GM12892 (cell line): ENCODE measurements around the gene TKFC.

Experiments
- POLR2A ChIP-seq: IDR thresholded peaks from 2 replicates; pipeline ENCODE4 v1.6.1; 2011; ENCODE audit warnings: low read depth, low read length, control low read depth
- POLR2AphosphoS5 ChIP-seq: IDR thresholded peaks from 2 replicates; pipeline ENCODE4 v1.6.1; 2011; ENCODE audit warnings: low read depth, low read length, control low read depth

DNA sequence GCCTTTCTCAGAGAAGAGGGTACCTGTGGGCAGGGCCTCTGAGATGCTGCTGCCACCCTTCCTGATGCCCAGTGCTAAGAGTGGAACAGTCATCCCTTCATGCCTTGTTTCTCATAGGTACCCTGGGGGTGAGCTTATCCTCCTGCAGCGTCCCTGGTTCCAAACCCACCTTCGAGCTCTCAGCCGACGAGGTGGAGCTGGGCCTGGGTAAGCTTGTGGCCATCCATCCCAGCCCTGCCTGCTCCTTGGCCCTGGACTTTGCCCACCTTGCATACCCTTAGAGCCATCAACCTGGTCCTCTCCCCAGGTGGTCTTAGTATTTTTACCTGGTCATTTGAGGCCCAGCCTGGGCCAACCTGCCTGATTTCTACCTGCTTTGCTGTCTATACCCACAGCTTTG lies 8.7 kb downstream of the TKFC start:
- TF ChIP-seq POLR2A (no peak), POLR2AphosphoS5 (no peak)
